DMS114 treated with DMSO at 0.1 percent for 48 hours (cell line): ENCODE data around the gene M1AP.

Experiments
- DNase-seq: peaks from one replicate; lab custom pipeline; 2025; ENCODE audit not compliant: unreplicated experiment; lab: John Stamatoyannopoulos, UW

The M1AP gene

GRCh38 chr2:74551530-74551929 is 96.6 kb downstream of the M1AP start:
- no peak for DNase-seq

DNA sequence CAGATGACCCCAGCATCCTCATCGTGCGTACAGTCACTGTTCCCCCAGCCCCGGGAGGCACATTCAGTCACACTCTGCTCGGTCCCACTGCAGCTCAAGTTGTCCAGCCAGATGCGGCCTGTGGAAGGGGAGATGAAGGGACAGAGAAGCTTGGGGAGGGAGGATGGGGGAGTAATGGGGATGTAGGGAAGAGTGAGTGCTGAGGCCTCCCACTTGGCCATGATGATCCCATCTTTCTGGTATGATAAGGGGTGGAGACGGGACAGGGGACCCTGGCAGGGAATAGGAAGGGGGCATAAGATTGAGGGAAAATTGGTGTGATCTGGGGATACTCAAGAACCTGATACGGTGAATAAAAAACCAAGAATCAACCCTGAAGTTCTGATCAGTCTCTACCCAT is 97.9 kb downstream of the M1AP start:
- DNase-seq, result no peak

- DNase-seq, result peak; percentile 48
These were observed 99.0 kb downstream of the M1AP start for GRCh38 chr2:74548900-74549826.

DNA sequence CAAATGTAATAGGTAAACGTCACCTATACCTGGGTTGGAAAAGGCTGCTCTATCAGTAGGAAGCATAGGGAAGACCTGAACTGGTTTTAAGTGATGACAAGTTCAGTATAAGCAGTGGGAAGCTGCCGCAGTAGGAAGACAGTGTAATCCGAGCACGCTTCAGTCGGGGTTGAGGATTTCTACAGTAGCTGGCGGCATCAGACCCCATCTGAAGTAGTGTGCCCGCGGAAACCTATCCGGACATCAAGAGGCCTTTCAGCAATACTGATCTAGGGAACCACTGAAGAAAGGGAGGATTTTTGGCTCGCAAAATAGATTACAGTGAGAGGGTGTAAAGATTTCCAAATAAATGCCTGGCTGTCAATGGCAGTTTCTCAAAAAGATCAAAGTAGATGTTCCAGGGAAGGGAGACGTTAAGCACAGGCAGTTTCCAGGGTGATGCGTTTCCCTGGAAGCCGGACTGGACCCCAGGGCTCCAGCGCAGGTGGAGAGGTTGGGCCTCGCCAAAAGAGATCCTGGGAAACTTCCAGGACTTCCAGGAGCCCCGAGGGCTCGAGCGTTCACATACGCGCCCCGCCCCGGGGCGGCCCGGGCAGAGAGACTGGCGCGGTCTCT is 99.7 kb downstream of the M1AP start:
- DNase-seq, result no peak

- DNase-seq, result no peak
These were observed 102.1 kb downstream of the M1AP start for GRCh38 chr2:74546004-74546403.

DNA sequence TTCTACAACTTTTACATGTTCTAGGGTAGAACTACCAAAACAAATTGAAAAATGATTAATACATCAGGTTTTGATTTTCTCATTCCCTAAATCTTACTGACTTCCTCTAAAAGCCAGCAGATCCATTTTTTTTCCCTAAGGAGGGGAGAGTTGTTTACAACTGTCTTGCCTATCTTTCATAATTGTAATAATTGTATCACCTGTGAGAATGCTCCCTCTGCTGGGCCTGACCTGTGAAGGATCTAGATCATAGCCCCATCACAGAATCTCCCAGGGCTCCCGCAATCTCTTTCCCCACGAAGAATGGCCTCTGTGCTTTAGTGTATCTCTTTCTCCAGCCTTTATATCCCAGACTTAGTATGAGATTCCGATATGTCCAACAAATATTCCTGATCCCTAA is 103.5 kb downstream of the M1AP start:
- DNase-seq, result no peak

DNA sequence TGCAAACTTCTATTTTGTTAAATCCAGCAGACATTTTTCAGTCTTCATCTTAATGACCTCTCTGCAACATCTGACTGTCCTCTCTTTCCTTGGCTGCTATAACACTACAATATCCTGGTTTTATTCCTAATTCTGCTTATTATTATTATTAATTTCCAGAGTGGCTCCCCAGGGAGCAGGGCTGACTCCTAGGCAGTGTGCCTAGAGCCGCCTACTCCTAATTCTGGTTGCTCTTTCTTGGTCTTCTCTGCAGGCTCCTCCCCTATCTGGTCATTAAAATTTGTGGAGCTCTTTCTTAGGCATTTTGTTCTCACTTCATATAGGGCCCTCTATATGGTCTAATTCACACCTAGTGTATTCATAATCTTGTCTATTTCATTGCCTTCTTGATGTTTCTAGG is 105.2 kb downstream of the M1AP start:
- no peak for DNase-seq

DNA sequence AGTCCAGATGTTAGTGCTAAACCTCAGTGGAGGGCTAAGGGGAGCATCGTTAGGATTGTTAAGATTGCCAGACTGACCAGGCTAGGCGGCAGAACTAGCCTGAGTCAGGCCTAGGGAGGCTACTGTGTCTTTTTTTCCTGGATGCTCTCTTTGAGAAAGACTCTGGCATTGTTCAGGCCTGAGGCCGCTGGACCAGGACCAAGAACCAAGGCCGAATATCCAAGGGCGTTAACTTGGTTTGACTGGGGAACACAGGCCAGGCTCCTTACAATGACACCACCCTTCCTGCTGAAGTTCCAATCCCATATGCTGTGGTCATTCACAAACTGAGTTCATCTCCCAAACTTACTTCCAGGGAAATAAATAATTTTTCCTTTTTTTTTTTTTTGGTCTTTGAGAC is 107.8 kb downstream of the M1AP start:
- no peak for DNase-seq

- no peak for DNase-seq
These were observed 109.2 kb downstream of the M1AP start for GRCh38 chr2:74538881-74539339.

DNA sequence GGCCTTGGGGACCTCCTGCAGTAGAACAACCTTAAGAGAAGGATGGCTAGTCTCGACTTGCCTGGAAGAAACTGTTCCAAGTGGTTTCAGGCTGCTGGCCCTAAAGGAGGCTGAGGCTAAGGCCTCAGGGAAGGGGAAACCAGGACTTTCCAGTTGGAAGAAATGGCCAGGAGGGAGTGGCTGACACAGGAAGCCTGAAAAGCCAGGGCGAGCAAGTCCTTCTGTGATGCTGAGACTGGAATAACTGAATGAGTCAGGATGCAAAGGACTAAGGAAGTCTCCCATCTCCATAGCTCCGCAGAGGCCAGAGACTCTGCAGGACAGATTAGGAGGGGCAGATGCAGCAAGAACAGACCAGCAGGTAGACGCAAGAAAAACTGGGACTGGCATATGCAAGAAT is 111.0 kb downstream of the M1AP start:
- no peak for DNase-seq

DNA sequence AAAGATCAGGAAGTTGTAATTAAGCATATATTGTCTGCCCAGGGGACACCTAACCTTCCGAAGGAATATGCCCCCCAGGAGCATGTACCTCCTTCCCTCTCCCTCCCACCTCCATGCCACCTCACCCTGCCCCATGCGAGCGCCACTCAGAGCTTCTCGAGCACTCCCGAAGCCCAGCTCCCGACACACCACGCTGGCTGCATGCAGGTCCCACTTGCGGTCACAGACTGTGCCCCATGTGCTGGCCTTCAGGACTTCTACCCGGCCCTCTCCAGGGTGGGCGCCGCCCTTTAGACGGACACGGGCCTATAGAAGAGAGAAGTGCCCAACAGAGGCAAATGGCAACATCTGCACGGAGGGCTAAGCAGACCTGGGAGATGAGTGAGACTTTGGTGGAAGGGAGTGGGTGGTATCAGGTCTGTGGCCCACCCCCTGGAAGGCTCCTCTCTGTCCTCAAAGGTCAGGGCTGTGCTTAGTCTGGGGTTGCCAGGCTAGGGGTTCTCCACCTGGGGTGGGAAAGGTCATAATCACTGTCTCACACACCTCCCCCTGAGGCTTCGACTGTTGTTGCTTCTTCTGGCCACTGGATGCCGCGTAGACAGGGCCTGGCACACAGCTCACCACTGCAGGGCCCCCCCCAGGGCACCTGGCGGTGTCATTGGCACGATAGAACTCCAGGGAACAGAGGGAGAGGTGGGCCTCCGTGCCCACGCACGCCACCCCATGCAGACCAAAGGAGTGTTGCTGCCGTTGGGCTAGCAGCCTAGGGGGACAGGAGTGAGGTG is 111.8 kb downstream of the M1AP start:
- DNase-seq, result no peak

DNA sequence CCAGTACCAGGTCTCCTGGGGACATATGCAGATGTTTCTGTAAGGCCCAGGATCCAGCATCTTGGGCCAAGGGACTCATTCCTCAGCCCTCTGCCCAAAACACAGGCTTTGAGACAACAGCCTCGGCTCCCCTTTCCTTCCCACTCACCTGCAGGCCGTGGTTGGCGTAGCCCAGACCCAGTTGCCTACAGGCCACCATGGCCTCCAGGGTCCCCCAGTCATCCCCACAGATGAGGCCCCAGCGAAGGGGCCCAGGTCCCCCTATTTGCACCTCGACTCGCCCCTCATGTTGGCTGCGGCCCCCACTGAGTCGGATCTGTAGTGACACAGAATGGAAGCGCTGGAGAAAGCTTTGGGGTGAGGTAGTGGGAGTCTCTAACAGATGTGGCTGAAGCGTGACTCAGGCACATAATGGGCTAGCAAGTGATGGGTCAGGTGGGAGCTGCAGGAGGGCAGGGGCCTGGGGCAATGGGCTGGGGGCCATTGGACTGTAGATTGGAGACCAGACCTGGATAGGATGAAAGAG is 112.6 kb downstream of the M1AP start:
- DNase-seq, result no peak

GRCh38 chr2:74534411-74534810 is 113.7 kb downstream of the M1AP start:
- DNase-seq, result no peak

- DNase-seq, result no peak
These were observed 114.7 kb downstream of the M1AP start for GRCh38 chr2:74533464-74533863.

DNA sequence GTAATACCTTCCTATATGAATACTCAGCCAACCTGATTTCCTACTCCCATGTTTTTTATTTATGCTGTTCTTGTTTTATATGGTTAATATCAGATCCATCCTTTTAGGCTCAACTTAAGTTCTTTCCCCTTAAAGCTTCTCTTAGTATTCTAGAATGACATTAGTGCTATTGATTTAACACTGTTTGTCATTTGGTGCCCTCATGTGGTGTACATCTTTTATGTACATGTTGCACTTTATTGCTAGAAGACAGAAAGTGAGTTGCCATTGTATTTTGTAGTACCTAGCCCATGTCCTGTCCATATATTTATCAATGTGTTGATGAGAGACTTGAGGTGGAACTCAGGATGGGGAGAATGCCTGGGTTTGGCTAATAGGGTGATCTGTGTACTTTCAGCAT is 115.9 kb downstream of the M1AP start:
- peak; percentile 70 for DNase-seq

DNA sequence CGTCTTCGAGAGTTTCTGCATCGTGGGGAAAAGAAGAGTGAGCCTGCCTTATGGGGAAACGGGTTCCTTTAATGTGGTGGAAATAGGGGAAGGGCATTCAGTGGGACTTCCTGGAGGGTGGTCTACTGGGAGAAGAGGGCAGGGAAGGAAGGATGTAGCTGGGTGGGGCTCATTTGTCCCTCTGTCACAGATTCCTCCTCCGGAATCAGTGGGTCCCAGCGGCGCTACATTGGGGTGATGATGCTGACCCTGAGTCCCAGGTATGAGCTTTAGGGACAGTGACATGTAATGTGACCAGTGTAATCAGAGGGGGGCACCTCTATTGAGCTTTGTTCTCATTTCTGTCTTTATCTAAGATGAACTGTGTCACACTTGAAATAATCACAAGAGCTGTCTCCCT is 116.5 kb downstream of the M1AP start:
- DNase-seq, result no peak

GRCh38 chr2:74530239-74531187 is 117.6 kb downstream of the M1AP start:
- DNase-seq, result no peak

DNA sequence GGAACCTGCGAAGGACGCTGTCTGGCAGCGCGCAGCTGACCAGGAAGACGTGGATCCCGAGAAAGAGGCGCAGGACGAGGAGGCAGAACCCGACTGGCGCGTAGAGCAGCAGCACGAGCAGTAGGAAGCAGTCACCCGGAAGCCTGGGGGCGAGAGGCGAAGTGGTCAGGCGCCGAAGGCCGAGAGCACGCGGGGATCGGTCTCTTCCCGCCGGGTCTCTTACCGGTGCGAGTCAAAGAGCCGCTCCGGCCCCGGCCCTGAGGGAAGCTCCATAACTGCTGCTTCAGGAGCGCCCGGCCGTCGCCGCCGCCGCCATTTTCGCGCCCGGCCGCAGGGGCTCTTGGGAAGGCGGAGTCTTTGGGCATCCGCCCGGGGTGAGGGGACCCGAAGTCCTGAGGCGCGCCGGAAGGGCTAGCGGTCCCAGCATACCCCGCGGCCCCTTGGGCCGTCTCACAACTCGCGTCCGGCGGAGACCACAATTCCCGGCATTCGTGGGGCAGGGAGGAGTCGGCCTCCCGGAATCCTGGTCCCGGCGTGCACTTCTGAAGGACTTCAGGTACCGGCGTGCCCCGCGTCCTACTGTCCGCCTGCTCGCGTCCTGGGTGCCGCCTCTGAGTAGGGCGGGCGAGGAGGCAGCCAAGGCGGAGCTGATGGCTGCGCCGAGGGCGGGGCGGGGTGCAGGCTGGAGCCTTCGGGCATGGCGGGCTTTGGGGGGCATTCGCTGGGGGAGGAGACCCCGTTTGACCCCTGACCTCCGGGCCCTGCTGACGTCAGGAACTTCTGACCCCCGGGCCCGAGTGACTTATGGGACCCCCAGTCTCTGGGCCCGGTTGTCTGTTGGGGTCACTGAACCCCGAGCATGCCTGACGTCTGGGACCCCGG is 118.5 kb downstream of the M1AP start, which contains the start of the genes AUP1 and HTRA2:
Gene AUP1, minus strand, starts transcription at position 350 of the 882 bp plus-strand sequence. Its CDS starts 77 bp downstream, at position 273.
Gene HTRA2, plus strand, starts transcription at position 577 of the 882 bp plus-strand sequence. Its CDS starts 74 bp downstream, at position 651.
- DNase-seq, result peak; percentile 96
